Natural killer cell (primary cell): ENCODE results near the gene IPO8. TPM values are rescaled to one million over a fixed set of nuclear protein-coding genes. Genes with fewer than 3 reads are reported as not detected.

Experiments
- ATAC-seq, 3 donors: fragments of 150-1000 bp in 2 of 3; fragments of 200-7000 bp in 1 of 3; cut with Tn5 transposase; 1 replicate in 1 of 3; 2 replicates in 2 of 3; pipeline ENCODE4 v1.10.0; 2021; ENCODE audit warnings: mild to moderate bottlenecking in 2 of 3, moderate library complexity in 2 of 3
- DNase-seq, 2 donors: peaks; one replicate each; pipeline versions ENCODE4 v3.0.0 to v3.0.0-alpha.2; 2013 to 2021; ENCODE audit warnings: mixed read lengths in 1 of 2
- H3K27ac ChIP-seq: one replicate; pipeline ENCODE4 v1.5.1; 2013; ENCODE audit warnings: mild to moderate bottlenecking, low read length
- H3K27me3 ChIP-seq: one replicate; pipeline ENCODE4 v1.6.1; 2013; ENCODE audit warnings: low read length; ENCODE audit not compliant: control insufficient read depth, insufficient read depth
- H3K36me3 ChIP-seq: one replicate; pipeline ENCODE4 v1.6.1; 2013; ENCODE audit warnings: low read length; ENCODE audit not compliant: control insufficient read depth, insufficient read depth
- H3K4me1 ChIP-seq: one replicate; pipeline ENCODE4 v1.6.1; 2013; ENCODE audit warnings: low read length; ENCODE audit not compliant: control insufficient read depth, insufficient read depth
- H3K4me3 ChIP-seq: one replicate; pipeline ENCODE4 v1.5.1; 2013; ENCODE audit warnings: low read length
- H3K9me3 ChIP-seq: one replicate; pipeline ENCODE4 v1.6.1; 2013; ENCODE audit warnings: low read length; ENCODE audit not compliant: control insufficient read depth, insufficient read depth
- H3K27ac Mint-ChIP-seq, 2 donors: one replicate each; pipeline ENCODE4 v1.8.0; 2022; ENCODE audit warnings: mild to moderate bottlenecking in 2 of 2, mixed read lengths in 2 of 2, moderate library complexity in 1 of 2
- H3K27me3 Mint-ChIP-seq, 2 donors: one replicate each; pipeline ENCODE4 v1.8.0; 2022; ENCODE audit warnings: low read depth in 2 of 2, mixed read lengths in 2 of 2
- H3K36me3 Mint-ChIP-seq: one replicate; pipeline ENCODE4 v1.8.0; 2022; ENCODE audit warnings: mixed read lengths
- H3K4me1 Mint-ChIP-seq, 2 donors: one replicate each; pipeline ENCODE4 v1.8.0; 2022; ENCODE audit warnings: mixed read lengths in 2 of 2
- H3K4me3 Mint-ChIP-seq: one replicate; pipeline ENCODE4 v1.8.0; 2022; ENCODE audit warnings: mild to moderate bottlenecking, moderate library complexity, mixed read lengths
- H3K9me3 Mint-ChIP-seq, 2 donors: one replicate each; pipeline ENCODE4 v1.8.0; 2022; ENCODE audit warnings: mixed read lengths in 2 of 2
- WGBS: methylation state at CpG from one replicate; pipeline ENCODE4 v1.1.7; 2013; ENCODE audit warnings: missing lambda C conversion rate; ENCODE audit not compliant: insufficient coverage; 5-methylcytosine and 5-hydroxymethylcytosine counted together
- intact Hi-C: fragments of 100-400 bp; cut with micrococcal nuclease; formaldehyde crosslinking; loops from one replicate; pipeline ENCODE4 v1.14.2; 2022
- total RNA-seq, 4 donors: library from RNA; stranded (reverse); fragments of 120-200 nt in 1 of 4; gene quantifications; one replicate each; pipeline versions ENCODE4 v1.2.3 to v1.2.4, GENCODE V29; 2013 to 2022
- TF ChIP-seq, protein P1 (sequence below): fragments of 200-600 bp; IDR thresholded peaks from one replicate; pipeline ENCODE4 v1.8.0; 2022; ENCODE audit warnings: antibody characterized with exemption

Gene IPO8
- total RNA-seq, 3 donors from 2014 or later (not counting 1 experiment from before 2014, with no cell fraction given) = 42.6 to 54.8 (median 49.2) TPM

GRCh38 chr12:30678221-30678620, 17.4 kb downstream of the IPO8 start:
- no peaks in the 10 kb centered on the region for H3K4me1 ChIP-seq
- Mint-ChIP-seq H3K27me3 (no peaks in the 10 kb centered on the region), H3K36me3 (peaks cover 10% of the 10 kb centered on the region), H3K4me3 (no peak overlapping the region), H3K9me3 (no peaks in the 10 kb centered on the region), H3K27ac (no peak overlapping the region), H3K4me1 (peaks cover 0 to 3% of the 10 kb centered on the region in 2 donors)
- no peak overlapping the region for H3K4me3 ChIP-seq
- H3K36me3 ChIP-seq = peaks cover 59% of the 10 kb centered on the region
- H3K9me3 ChIP-seq = no peaks in the 10 kb centered on the region
- ATAC-seq = no peak
- DNase-seq = no peak
- WGBS = 89% methylated on average over 1 of the region's 1 CpG
- H3K27ac ChIP-seq = no peak overlapping the region
- intact Hi-C loops = no loop called here
- H3K27me3 ChIP-seq = no peaks in the 10 kb centered on the region
- TF ChIP-seq, protein P1, sequence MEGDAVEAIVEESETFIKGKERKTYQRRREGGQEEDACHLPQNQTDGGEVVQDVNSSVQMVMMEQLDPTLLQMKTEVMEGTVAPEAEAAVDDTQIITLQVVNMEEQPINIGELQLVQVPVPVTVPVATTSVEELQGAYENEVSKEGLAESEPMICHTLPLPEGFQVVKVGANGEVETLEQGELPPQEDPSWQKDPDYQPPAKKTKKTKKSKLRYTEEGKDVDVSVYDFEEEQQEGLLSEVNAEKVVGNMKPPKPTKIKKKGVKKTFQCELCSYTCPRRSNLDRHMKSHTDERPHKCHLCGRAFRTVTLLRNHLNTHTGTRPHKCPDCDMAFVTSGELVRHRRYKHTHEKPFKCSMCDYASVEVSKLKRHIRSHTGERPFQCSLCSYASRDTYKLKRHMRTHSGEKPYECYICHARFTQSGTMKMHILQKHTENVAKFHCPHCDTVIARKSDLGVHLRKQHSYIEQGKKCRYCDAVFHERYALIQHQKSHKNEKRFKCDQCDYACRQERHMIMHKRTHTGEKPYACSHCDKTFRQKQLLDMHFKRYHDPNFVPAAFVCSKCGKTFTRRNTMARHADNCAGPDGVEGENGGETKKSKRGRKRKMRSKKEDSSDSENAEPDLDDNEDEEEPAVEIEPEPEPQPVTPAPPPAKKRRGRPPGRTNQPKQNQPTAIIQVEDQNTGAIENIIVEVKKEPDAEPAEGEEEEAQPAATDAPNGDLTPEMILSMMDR = no peak

GRCh38 chr12:30661210-30661609, 34.5 kb downstream of the IPO8 start:
- intact Hi-C loops = no loop called here
- Histone ChIP-seq H3K9me3 (no peaks in the 10 kb centered on the region), H3K36me3 (peaks cover 61% of the 10 kb centered on the region), H3K4me3 (no peak overlapping the region), H3K27me3 (no peaks in the 10 kb centered on the region), H3K27ac (no peak overlapping the region), H3K4me1 (no peaks in the 10 kb centered on the region)
- no peak for ATAC-seq
- DNase-seq = no peak
- H3K27ac Mint-ChIP-seq = no peak overlapping the region
- no peak overlapping the region for H3K4me3 Mint-ChIP-seq
- H3K27me3 Mint-ChIP-seq = no peaks in the 10 kb centered on the region
- no peaks in the 10 kb centered on the region for H3K4me1 Mint-ChIP-seq
- H3K36me3 Mint-ChIP-seq = peaks cover 14% of the 10 kb centered on the region
- no peaks in the 10 kb centered on the region for H3K9me3 Mint-ChIP-seq
- TF ChIP-seq, protein P1 = no peak
- WGBS = 99% methylated on average over 3 of the region's 4 CpGs

DNA sequence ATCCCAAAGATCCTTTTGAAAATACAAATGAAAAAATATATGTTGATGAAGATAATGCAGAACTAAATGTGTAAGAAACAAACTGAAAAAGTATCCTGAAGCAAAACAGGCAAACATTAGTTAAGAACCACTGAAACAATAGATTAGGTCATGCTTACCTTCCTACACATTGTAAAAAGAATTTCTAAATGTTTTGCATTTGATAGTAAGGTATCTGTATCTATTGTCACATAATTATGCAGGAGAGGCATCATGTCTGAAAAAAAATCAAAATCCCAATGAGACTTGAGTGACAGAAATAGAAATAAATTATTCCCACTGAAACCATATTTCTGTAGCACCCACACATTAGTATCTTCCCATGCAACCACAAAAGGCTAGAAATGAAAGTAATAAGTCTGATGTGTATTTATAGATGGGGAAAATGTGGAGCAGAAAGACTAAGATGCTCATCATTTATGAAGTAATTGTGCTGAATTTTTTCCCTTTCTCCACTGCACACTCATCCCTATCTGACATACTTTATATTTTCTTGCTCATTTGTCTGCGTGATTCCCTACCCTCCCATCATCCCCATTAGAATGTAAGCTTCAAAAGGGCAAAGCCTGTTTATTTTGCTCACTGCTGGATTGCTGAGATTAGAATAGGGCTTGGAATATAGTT, 43.5 kb downstream of the IPO8 start:
- Histone ChIP-seq H3K27ac (no peak overlapping the region), H3K4me3 (no peak overlapping the region), H3K27me3 (no peaks in the 10 kb centered on the region), H3K4me1 (no peaks in the 10 kb centered on the region), H3K9me3 (no peaks in the 10 kb centered on the region), H3K36me3 (peaks cover 21% of the 10 kb centered on the region)
- intact Hi-C loops = no loop called here
- H3K36me3 Mint-ChIP-seq = peaks cover 6% of the 10 kb centered on the region
- TF ChIP-seq, protein P1 = no peak
- no peaks in the 10 kb centered on the region for H3K27me3 Mint-ChIP-seq
- H3K4me1 Mint-ChIP-seq = peaks cover 0 to 4% of the 10 kb centered on the region in 2 donors
- H3K27ac Mint-ChIP-seq = no peak overlapping the region
- 100% methylated on average over 1 of the region's 1 CpG for WGBS
- ATAC-seq (no peak), DNase-seq (no peak)
- no peaks in the 10 kb centered on the region for H3K9me3 Mint-ChIP-seq
- H3K4me3 Mint-ChIP-seq = no peak overlapping the region

DNA sequence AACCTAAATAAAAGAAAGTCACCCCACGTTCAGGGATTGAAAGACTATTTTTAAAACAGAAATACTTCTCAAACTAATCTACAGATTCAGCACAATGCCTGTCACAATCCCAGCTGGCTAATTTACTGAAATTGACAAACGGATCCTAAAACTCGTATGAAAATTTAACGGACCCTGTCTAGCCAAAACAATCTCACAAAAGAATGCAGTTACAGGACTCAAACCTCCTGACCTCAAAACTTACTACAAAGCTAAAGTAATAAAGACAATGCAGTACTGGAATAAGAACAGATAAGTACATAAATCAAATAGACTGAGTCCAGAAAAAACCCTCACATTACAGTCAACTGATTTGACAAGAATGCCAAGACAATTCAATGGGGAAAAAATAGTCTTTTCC, 48.8 kb downstream of the IPO8 start:
- WGBS = 100% methylated on average over 4 of the region's 4 CpGs
- H3K4me3 ChIP-seq = no peak overlapping the region
- DNase-seq = no peak
- H3K27me3 ChIP-seq = no peaks in the 10 kb centered on the region
- H3K9me3 Mint-ChIP-seq = no peaks in the 10 kb centered on the region
- TF ChIP-seq, protein P1 = no peak
- H3K27me3 Mint-ChIP-seq = no peaks in the 10 kb centered on the region
- peaks cover 8% of the 10 kb centered on the region for H3K36me3 Mint-ChIP-seq
- no peak overlapping the region for H3K27ac Mint-ChIP-seq
- no peak overlapping the region for H3K4me3 Mint-ChIP-seq
- H3K9me3 ChIP-seq = no peaks in the 10 kb centered on the region
- H3K4me1 ChIP-seq = no peaks in the 10 kb centered on the region
- H3K36me3 ChIP-seq = peaks cover 23% of the 10 kb centered on the region
- ATAC-seq = no peak
- H3K27ac ChIP-seq = no peak overlapping the region
- intact Hi-C loops = no loop called here
- peaks cover 4 to 10% of the 10 kb centered on the region in 2 donors for H3K4me1 Mint-ChIP-seq
